ENCODE measurements around the gene RNU6-1. TPM values are rescaled to one million over a fixed set of nuclear protein-coding genes. Genes with fewer than 3 reads are reported as not detected.

The RNU6-1 gene
- total and polyA plus RNA-seq, 2 donors (not counting 1 experiment from before 2014, with no cell fraction given): not detected

GRCh38 chr15:67822537-67823313, 17.1 kb downstream of the RNU6-1 start:
- H3K27ac Mint-ChIP-seq: peak overlapping the region; percentile 53
- peak overlapping the region; percentile 54 for H3K9ac ChIP-seq (ENCODE audit: low read length)
- peaks cover 66% of the 10 kb centered on the region for H3K27me3 Mint-ChIP-seq
- H2AFZ ChIP-seq (ENCODE audit: insufficient read depth, low read depth, low read length, poor library complexity, severe bottlenecking): peak overlapping the region; percentile 4
- WGBS (ENCODE audit: insufficient coverage): 8% methylated on average over 42 of the region's 46 CpGs
- H3K79me2 ChIP-seq (ENCODE audit: control insufficient read depth, insufficient read depth, low read length): no peaks in the 10 kb centered on the region
- no peaks in the 10 kb centered on the region for H3K9me3 Mint-ChIP-seq (ENCODE audit: insufficient read depth)
- POLR2A ChIA-PET: interaction anchor here (3.3 kb wide), 1 partner anchor 39 kb away, joined by 20 read pairs; no protein-coding TSS in a partner anchor
- H3K4me1 Mint-ChIP-seq: peaks cover 50% of the 10 kb centered on the region
- H3K4me3 ChIP-seq (ENCODE audit: control extremely low read depth in 1 of 5, extremely low read depth in 1 of 5, insufficient read depth in 1 of 5, low read depth in 2 of 5, low read length in 4 of 5): peak overlapping the region in 3 of 5 experiments; percentile 15 to 50 (median 42)
- H3K9me3 ChIP-seq (ENCODE audit: control extremely low read depth in 1 of 3, control insufficient read depth in 2 of 3, insufficient read depth in 1 of 3, low read length in 2 of 3): peaks cover 0 to 83% (median 16%) of the 10 kb centered on the region in 3 donors
- TF ChIP-seq EZH2 (IDR thresholded peaks at IDR 0.05; ENCODE audit: borderline replicate concordance, insufficient read depth, low read depth, low read length, poor library complexity, severe bottlenecking) (peak; percentile 54), CTCF (IDR thresholded peaks at IDR 0.05) (no peak)
- no peaks in the 10 kb centered on the region for H3K36me3 ChIP-seq (replicated peaks in 1 of 2; ENCODE audit: control extremely low read depth in 1 of 2, control insufficient read depth in 1 of 2, extremely low read depth in 1 of 2, insufficient read depth in 2 of 2, low read length in 1 of 2)
- H3K27ac ChIP-seq (ENCODE audit: low read length in 2 of 2): no peak overlapping the region
- peaks cover 55 to 73% of the 10 kb centered on the region in 2 donors for H3K4me1 ChIP-seq (ENCODE audit: control insufficient read depth in 2 of 2, insufficient read depth in 2 of 2, low read length in 2 of 2)
- H3K4me2 ChIP-seq (replicated peaks; ENCODE audit: low read depth, low read length, poor library complexity, severe bottlenecking): peak overlapping the region; percentile 83
- CTCF ChIA-PET: interaction anchor here (1.8 to 16.8 kb wide), 4 partner anchors 10 to 40 kb away, joined by 8 to 237 read pairs (median 17); no protein-coding TSS in a partner anchor
- H3K27me3 ChIP-seq (replicated peaks in 1 of 4; ENCODE audit: control extremely low read depth in 1 of 4, control insufficient read depth in 3 of 4, insufficient read depth in 4 of 4, low read length in 3 of 4): peaks cover 0 to 87% (median 64%) of the 10 kb centered on the region in 4 experiments
- no peak for ATAC-seq (ENCODE audit: low read depth)
- DNase-seq: peak; percentile 49
- intact Hi-C loops (cut with micrococcal nuclease): loop anchor here (2.0 kb wide), 1 partner anchor 14 kb away; no protein-coding TSS in a partner anchor
- peaks cover 27% of the 10 kb centered on the region for H4K20me1 ChIP-seq (ENCODE audit: control insufficient read depth, insufficient read depth, low read length, poor library complexity, severe bottlenecking)
- peak overlapping the region; percentile 70 for H3K4me3 Mint-ChIP-seq

Data from B cell (primary cell).